Esophagus squamous epithelium (tissue), 5 donors: Measurements from ENCODE around the gene PTPRC. TPM values are rescaled to one million over a fixed set of nuclear protein-coding genes. Genes with fewer than 3 reads are reported as not detected.

Experiments used
- DNase-seq: peaks from one replicate; lab custom pipeline; 2025; lab: John Stamatoyannopoulos, UW
- H3K27ac ChIP-seq, 4 donors: fragments of 200-600 bp; sonication (generic); one replicate each; pipeline ENCODE4 v1.5.1; 2016 to 2019; ENCODE audit warnings: mild to moderate bottlenecking in 1 of 4
- H3K27me3 ChIP-seq, 4 donors: fragments of 200-600 bp; sonication (generic); 1 replicate in 3 of 4; 2 replicates in 1 of 4; pipeline versions ENCODE4 v1.5.1 to v1.6.0; 2017 to 2021; ENCODE audit warnings: antibody characterized with exemption in 1 of 4
- H3K36me3 ChIP-seq, 3 donors: fragments of 200-600 bp; sonication (generic); one replicate each; pipeline ENCODE4 v1.5.1; 2016 to 2019
- H3K4me1 ChIP-seq, 3 donors: fragments of 200-600 bp; sonication (generic); one replicate each; pipeline ENCODE4 v1.5.1; 2017 to 2019
- H3K4me3 ChIP-seq, 4 donors: fragments of 200-600 bp; sonication (generic); 1 replicate in 3 of 4; 2 replicates in 1 of 4; pipeline ENCODE4 v1.5.1; 2016 to 2019; ENCODE audit warnings: mild to moderate bottlenecking in 2 of 4, moderate library complexity in 1 of 4
- H3K9me3 ChIP-seq, 3 donors: fragments of 200-600 bp; sonication (generic); one replicate each; pipeline ENCODE4 v1.5.1; 2016 to 2019
- POLR2A ChIP-seq, 4 donors: fragments of 450-650 bp; IDR thresholded peaks; one replicate each; pipeline ENCODE4 v1.6.1; 2017; ENCODE audit warnings: antibody characterized with exemption in 4 of 4, mild to moderate bottlenecking in 4 of 4, moderate library complexity in 3 of 4
- WGBS, 2 donors: methylation state at CpG; one replicate each; pipeline ENCODE4 v1.1.5; 2018; 5-methylcytosine and 5-hydroxymethylcytosine counted together
- intact Hi-C: fragments of 100-400 bp; cut with DNase I; formaldehyde crosslinking; loops from one replicate; pipeline ENCODE4 v1.15.0; 2022
- total RNA-seq, 4 donors: library from RNA; depleted of rRNA; stranded (reverse); fragments of >200 nt; gene quantifications; one replicate each; pipeline ENCODE4 v1.1.0, GENCODE V29; 2016
- TF ChIP-seq, protein P1 (sequence below), 6 experiments: fragments of 450-650 bp in 4 of 6; fragments of 200-600 bp in 2 of 6; sonication (generic) in 2 of 6; IDR thresholded peaks; one replicate each; pipeline ENCODE4 v1.5.1; 2016 to 2019; ENCODE audit warnings: antibody characterized with exemption in 6 of 6, mild to moderate bottlenecking in 4 of 6, moderate library complexity in 4 of 6
- donor health status: DM: yes; HTN: yes; CAD: no.

PTPRC gene
- total RNA-seq, 4 donors from 2014 or later, result 9.2 to 39.1 (median 14.9) TPM

DNA sequence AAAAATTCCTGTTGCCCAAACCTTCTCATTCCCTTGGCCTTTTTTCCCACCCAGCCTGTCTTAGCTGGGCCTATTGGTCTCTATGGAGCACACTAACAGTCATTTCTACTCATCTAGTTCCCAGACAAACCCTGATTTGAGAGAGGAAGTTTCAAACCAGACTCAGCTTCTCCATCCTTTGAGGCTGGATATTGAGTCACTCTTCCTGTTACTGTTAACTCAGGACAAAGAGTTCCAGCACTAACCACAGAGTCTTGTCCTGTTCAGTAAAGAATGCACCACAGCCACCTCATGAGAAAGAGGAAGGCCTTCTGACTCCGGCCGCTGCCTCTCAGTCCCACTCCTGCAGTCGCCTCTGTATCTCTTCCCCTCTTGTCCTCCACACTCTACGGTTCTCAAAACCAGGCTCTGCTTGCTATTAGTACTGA is 137.8 kb downstream of the PTPRC start:
- Histone ChIP-seq H3K36me3 (no peaks in the 10 kb centered on the region), H3K9me3 (no peaks in the 10 kb centered on the region), H3K4me3 (no peak overlapping the region), H3K27ac (peak overlapping the region in 3 of 4 donors; percentile 51 to 66 (median 51)), H3K4me1 (no peaks in the 10 kb centered on the region), H3K27me3 (no peaks in the 10 kb centered on the region)
- 73 to 76% methylated on average over 4 of the region's 4 CpGs for WGBS, 2 donors
- intact Hi-C loops, result no loop called here
- DNase-seq, result no peak
- peak in 1 of 4 donors; percentile 26 for TF ChIP-seq POLR2A (IDR thresholded peaks at IDR 0.05)
- TF ChIP-seq, protein P1, sequence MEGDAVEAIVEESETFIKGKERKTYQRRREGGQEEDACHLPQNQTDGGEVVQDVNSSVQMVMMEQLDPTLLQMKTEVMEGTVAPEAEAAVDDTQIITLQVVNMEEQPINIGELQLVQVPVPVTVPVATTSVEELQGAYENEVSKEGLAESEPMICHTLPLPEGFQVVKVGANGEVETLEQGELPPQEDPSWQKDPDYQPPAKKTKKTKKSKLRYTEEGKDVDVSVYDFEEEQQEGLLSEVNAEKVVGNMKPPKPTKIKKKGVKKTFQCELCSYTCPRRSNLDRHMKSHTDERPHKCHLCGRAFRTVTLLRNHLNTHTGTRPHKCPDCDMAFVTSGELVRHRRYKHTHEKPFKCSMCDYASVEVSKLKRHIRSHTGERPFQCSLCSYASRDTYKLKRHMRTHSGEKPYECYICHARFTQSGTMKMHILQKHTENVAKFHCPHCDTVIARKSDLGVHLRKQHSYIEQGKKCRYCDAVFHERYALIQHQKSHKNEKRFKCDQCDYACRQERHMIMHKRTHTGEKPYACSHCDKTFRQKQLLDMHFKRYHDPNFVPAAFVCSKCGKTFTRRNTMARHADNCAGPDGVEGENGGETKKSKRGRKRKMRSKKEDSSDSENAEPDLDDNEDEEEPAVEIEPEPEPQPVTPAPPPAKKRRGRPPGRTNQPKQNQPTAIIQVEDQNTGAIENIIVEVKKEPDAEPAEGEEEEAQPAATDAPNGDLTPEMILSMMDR (IDR thresholded peaks at IDR 0.05), result no peak

DNA sequence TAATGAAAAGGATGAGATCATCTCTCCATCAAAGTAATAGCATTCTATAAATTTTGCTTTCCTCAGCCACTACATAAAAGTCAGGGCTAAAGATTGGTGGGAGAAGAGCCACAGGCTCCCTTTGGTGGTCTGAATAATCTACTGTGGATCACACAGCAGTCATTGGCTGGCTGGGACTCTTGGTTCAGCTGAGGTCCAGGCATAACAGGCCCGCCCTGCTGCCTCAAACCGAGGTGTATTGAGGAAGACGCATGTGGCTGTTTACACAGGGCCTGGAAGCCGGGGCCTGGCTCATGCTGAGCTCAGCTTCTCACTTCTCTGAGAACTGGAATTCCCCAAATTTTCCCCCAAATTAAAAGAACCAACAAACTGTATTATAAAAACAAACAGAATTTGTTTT is 139.2 kb downstream of the PTPRC start:
- Histone ChIP-seq H3K27me3 (no peaks in the 10 kb centered on the region), H3K36me3 (no peaks in the 10 kb centered on the region), H3K4me1 (no peaks in the 10 kb centered on the region), H3K27ac (peak overlapping the region in 2 of 4 donors; percentile 51 to 66), H3K9me3 (no peaks in the 10 kb centered on the region), H3K4me3 (no peak overlapping the region)
- no peak for TF ChIP-seq POLR2A (IDR thresholded peaks at IDR 0.05)
- TF ChIP-seq, protein P1 (IDR thresholded peaks at IDR 0.05), result no peak
- 38 to 55% methylated on average over 4 of the region's 4 CpGs for WGBS, 2 donors
- DNase-seq, result no peak
- intact Hi-C loops, result no loop called here

DNA sequence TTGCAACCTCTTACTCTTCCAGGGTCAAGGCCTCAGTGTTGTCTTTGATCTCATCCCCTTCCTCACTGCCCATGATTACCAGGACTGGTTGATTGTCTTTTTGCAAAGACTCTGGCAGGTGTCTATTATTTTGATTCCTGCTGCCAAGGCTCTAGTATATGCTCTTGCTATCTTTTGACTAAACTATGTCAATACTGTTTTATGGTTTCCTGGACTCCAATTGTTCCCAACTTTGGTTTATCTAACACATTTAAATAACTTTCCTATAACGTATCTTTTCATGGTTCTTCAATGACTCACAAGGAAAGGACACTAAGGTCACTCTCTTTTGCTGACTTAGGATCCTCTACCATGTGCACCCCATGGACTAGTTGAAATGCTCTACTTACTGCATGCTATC is 141.5 kb downstream of the PTPRC start:
- intact Hi-C loops, result no loop called here
- WGBS, 2 donors, result 44 to 47% methylated on average over 1 of the region's 1 CpG
- H3K9me3 ChIP-seq, result no peaks in the 10 kb centered on the region
- H3K4me3 ChIP-seq, result no peak overlapping the region
- H3K4me1 ChIP-seq, result no peaks in the 10 kb centered on the region
- TF ChIP-seq, protein P1 (IDR thresholded peaks at IDR 0.05), result no peak
- TF ChIP-seq POLR2A (IDR thresholded peaks at IDR 0.05), result no peak
- no peaks in the 10 kb centered on the region for H3K27me3 ChIP-seq
- no peak for DNase-seq
- no peaks in the 10 kb centered on the region for H3K36me3 ChIP-seq
- H3K27ac ChIP-seq, result no peak overlapping the region

DNA sequence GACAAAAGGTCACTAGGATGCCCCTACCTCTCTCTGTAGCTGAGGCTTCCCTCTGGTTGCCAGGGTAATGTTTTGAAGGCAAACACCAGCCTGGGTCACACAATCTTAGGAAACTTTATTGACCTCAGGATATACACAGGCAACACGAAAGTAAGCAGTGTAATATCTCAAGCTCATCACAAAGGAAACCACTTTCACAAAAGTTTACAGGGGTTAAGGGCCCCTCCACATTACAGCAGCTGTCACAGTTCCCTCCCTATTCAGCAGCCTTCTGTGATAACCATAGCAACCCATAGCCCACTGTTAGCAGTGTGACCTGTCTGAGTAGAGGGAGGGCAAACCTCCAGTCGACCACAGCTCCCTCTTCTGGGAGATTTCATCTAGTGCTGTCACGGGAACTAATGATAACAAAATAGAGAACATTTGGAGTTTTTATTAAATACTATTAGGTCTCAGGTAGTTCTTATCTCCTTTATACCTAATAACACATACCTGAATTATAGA is 149.8 kb downstream of the PTPRC start:
- intact Hi-C loops, result no loop called here
- Histone ChIP-seq H3K27me3 (no peaks in the 10 kb centered on the region), H3K36me3 (no peaks in the 10 kb centered on the region), H3K4me1 (no peaks in the 10 kb centered on the region), H3K9me3 (no peaks in the 10 kb centered on the region), H3K4me3 (no peak overlapping the region), H3K27ac (no peak overlapping the region)
- TF ChIP-seq POLR2A (IDR thresholded peaks at IDR 0.05), result no peak
- TF ChIP-seq, protein P1 (IDR thresholded peaks at IDR 0.05), result peak in 1 of 6 experiments; percentile 8
- DNase-seq, result no peak
- WGBS, 2 donors, result 22 to 34% methylated on average over 3 of the region's 3 CpGs

DNA sequence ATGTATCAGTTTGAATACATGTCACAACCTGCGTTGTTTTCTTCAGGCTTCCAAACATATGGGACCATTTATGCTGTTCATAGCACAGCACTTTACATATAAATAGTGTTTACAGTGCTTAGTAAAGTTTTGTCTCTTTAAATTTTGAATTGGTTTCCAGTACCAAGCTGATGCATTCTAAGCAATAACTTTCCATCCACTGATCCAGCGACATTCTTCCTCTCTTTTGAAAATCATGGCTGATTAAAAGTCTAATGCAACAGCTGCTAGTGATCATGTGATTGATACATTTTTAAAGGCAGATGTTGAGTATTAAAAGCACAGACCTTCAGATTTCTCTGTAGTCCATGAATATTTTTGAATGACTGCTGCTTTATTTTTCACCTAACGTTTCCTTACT is 154.9 kb downstream of the PTPRC start:
- Histone ChIP-seq H3K4me1 (no peaks in the 10 kb centered on the region), H3K27me3 (no peaks in the 10 kb centered on the region), H3K9me3 (peaks cover 0 to 5% (median 0%) of the 10 kb centered on the region in 3 donors), H3K36me3 (no peaks in the 10 kb centered on the region), H3K4me3 (no peak overlapping the region), H3K27ac (no peak overlapping the region)
- intact Hi-C loops, result no loop called here
- TF ChIP-seq, protein P1 (IDR thresholded peaks at IDR 0.05), result no peak
- no peak for TF ChIP-seq POLR2A (IDR thresholded peaks at IDR 0.05)
- no peak for DNase-seq
- 84 to 88% methylated on average over 3 of the region's 3 CpGs for WGBS, 2 donors
